WERI-Rb-1 (cell line): ENCODE measurements around the gene RPL12.
A peak's percentile ranks its signal among the peaks of the same experiment; 100 is the strongest.

ENCODE experiments used
- DNase-seq: peaks from one replicate; pipeline ENCODE4 v3.0.0-alpha.2; 2020
- H3K27ac ChIP-seq: fragments of 250-450 bp; sonication (Bioruptor Pico); 2 replicates; pipeline ENCODE4 v1.5.1; 2020; ENCODE audit warnings: mild to moderate bottlenecking, moderate library complexity
- H3K27me3 ChIP-seq: fragments of 250-450 bp; sonication (Bioruptor Pico); 2 replicates; pipeline ENCODE4 v1.5.1; 2021; ENCODE audit warnings: mild to moderate bottlenecking, low read depth, moderate library complexity; ENCODE audit not compliant: insufficient read depth, severe bottlenecking
- H3K36me3 ChIP-seq: fragments of 250-450 bp; sonication (Bioruptor Pico); 2 replicates; pipeline ENCODE4 v1.5.1; 2020; ENCODE audit warnings: mild to moderate bottlenecking, moderate library complexity
- H3K4me3 ChIP-seq: 2 replicates; pipeline ENCODE4 v1.5.1; 2011; ENCODE audit warnings: low read depth, mild to moderate bottlenecking, control low read depth, low read length
- H3K9me3 ChIP-seq: fragments of 250-450 bp; sonication (Bioruptor Pico); 2 replicates; pipeline ENCODE4 v1.5.1; 2021; ENCODE audit warnings: mild to moderate bottlenecking, moderate library complexity; ENCODE audit not compliant: severe bottlenecking
- CTCF ChIP-seq: IDR thresholded peaks from 2 replicates; pipeline ENCODE4 v1.5.1; 2011; ENCODE audit warnings: low read depth, mild to moderate bottlenecking, control low read depth, inconsistent platforms, low read length

The RPL12 gene

GRCh38 chr9:127449332-127449966 is 1.8 kb downstream of the RPL12 start:
- Histone ChIP-seq H3K4me3 (peak overlapping the region; percentile 94), H3K27ac (peak overlapping the region; percentile 89), H3K36me3 (peaks cover 69% of the 10 kb centered on the region), H3K9me3 (peaks cover 6% of the 10 kb centered on the region), H3K27me3 (no peaks in the 10 kb centered on the region)
- no peak for DNase-seq
- TF ChIP-seq CTCF, result no peak

GRCh38 chr9:127448112-127448805 is 2.9 kb downstream of the RPL12 start:
- Histone ChIP-seq H3K9me3 (peaks cover 13% of the 10 kb centered on the region), H3K27me3 (no peaks in the 10 kb centered on the region), H3K4me3 (no peak overlapping the region), H3K36me3 (peaks cover 79% of the 10 kb centered on the region), H3K27ac (peak overlapping the region; percentile 11; the same call in 1 of the 2 replicates)
- no peak for TF ChIP-seq CTCF
- no peak for DNase-seq

GRCh38 chr9:127447416-127448111 is 3.6 kb downstream of the RPL12 start:
- Histone ChIP-seq H3K27me3 (no peaks in the 10 kb centered on the region), H3K4me3 (no peak overlapping the region), H3K27ac (no peak overlapping the region), H3K9me3 (peaks cover 16% of the 10 kb centered on the region), H3K36me3 (peaks cover 86% of the 10 kb centered on the region)
- no peak for TF ChIP-seq CTCF
- no peak for DNase-seq

GRCh38 chr9:127446713-127447415 is 4.3 kb downstream of the RPL12 start:
- H3K9me3 ChIP-seq, result peaks cover 18% of the 10 kb centered on the region
- H3K27ac ChIP-seq, result no peak overlapping the region
- peaks cover 93% of the 10 kb centered on the region for H3K36me3 ChIP-seq

More at GRCh38 chr9:127446713-127447415, 4.3 kb downstream of the RPL12 start:
- DNase-seq, result no peak
- H3K27me3 ChIP-seq, result no peaks in the 10 kb centered on the region
- H3K4me3 ChIP-seq, result no peak overlapping the region
- no peak for TF ChIP-seq CTCF
